ES-I3 (cell line): ENCODE results near the gene PORCN.

Experiments
- H3K36me3 ChIP-seq: 2 replicates; pipeline ENCODE4 v1.6.1; 2013; ENCODE audit warnings: mild to moderate bottlenecking, low read length, control low read depth, moderate library complexity; ENCODE audit not compliant: insufficient read depth
- H3K4me1 ChIP-seq: 2 replicates; pipeline ENCODE4 v1.6.1; 2013; ENCODE audit warnings: mild to moderate bottlenecking, control low read depth, low read length; ENCODE audit not compliant: insufficient read depth
- H3K9ac ChIP-seq: 2 replicates; pipeline ENCODE4 v1.6.1; 2013; ENCODE audit warnings: low read depth, mild to moderate bottlenecking, low read length, moderate library complexity
- H3K9me3 ChIP-seq: 2 replicates; pipeline ENCODE4 v1.6.1; 2013; ENCODE audit warnings: mild to moderate bottlenecking, low read length, moderate library complexity; ENCODE audit not compliant: control insufficient read depth, insufficient read depth

Gene PORCN

GRCh38 chrX:48472225-48472624 is 36.6 kb upstream of the PORCN start:
- Histone ChIP-seq H3K9ac (no peak overlapping the region), H3K9me3 (no peaks in the 10 kb centered on the region), H3K4me1 (peaks cover 19% of the 10 kb centered on the region), H3K36me3 (no peaks in the 10 kb centered on the region)

- H3K9me3 ChIP-seq = no peaks in the 10 kb centered on the region
- H3K4me1 ChIP-seq = peaks cover 19% of the 10 kb centered on the region
- H3K36me3 ChIP-seq = no peaks in the 10 kb centered on the region
- H3K9ac ChIP-seq = peak overlapping the region; percentile 29; the same call in 1 of the 2 replicates
Observed at GRCh38 chrX:48472851-48473703, 35.7 kb upstream of the PORCN start.

- Histone ChIP-seq H3K9ac (peak overlapping the region; percentile 29; the same call in 1 of the 2 replicates), H3K4me1 (peaks cover 19% of the 10 kb centered on the region), H3K36me3 (no peaks in the 10 kb centered on the region), H3K9me3 (no peaks in the 10 kb centered on the region)
Observed at GRCh38 chrX:48473704-48473990, 35.1 kb upstream of the PORCN start.

GRCh38 chrX:48474127-48474526 is 34.7 kb upstream of the PORCN start:
- peak overlapping the region; percentile 29; the same call in 1 of the 2 replicates for H3K9ac ChIP-seq
- H3K9me3 ChIP-seq = no peaks in the 10 kb centered on the region
- H3K4me1 ChIP-seq = peaks cover 19% of the 10 kb centered on the region
- H3K36me3 ChIP-seq = no peaks in the 10 kb centered on the region

GRCh38 chrX:48474581-48474980 is 34.2 kb upstream of the PORCN start:
- Histone ChIP-seq H3K36me3 (no peaks in the 10 kb centered on the region), H3K9me3 (no peaks in the 10 kb centered on the region), H3K4me1 (peaks cover 17% of the 10 kb centered on the region), H3K9ac (no peak overlapping the region)

GRCh38 chrX:48475296-48475695 is 33.5 kb upstream of the PORCN start:
- Histone ChIP-seq H3K4me1 (peaks cover 12% of the 10 kb centered on the region), H3K9ac (peak overlapping the region; percentile 76), H3K9me3 (no peaks in the 10 kb centered on the region), H3K36me3 (no peaks in the 10 kb centered on the region)

- peak within 1 kb of the TSS; percentile 76 for H3K9ac ChIP-seq
- no peaks in the 10 kb centered on the region; the same call in 1 of the 2 replicates for H3K36me3 ChIP-seq
- H3K9me3 ChIP-seq = no peaks in the 10 kb centered on the region
- peaks cover 12% of the 10 kb centered on the region for H3K4me1 ChIP-seq
Observed at GRCh38 chrX:48475774-48476577, 32.8 kb upstream of the PORCN start, which contains the start of gene FTSJ1. FTSJ1 (plus strand) TSS chrX:48476199; CDS start chrX:48478048, 1,849 bp downstream.

- H3K9me3 ChIP-seq = no peaks in the 10 kb centered on the region
- peaks cover 12% of the 10 kb centered on the region for H3K4me1 ChIP-seq
- H3K36me3 ChIP-seq = no peaks in the 10 kb centered on the region; the same call in 1 of the 2 replicates
- H3K9ac ChIP-seq = peak overlapping the region; percentile 76; the same call in 1 of the 2 replicates
Observed at GRCh38 chrX:48476919-48477318, 31.9 kb upstream of the PORCN start.

- Histone ChIP-seq H3K9me3 (no peaks in the 10 kb centered on the region), H3K9ac (no peak overlapping the region), H3K4me1 (peaks cover 2% of the 10 kb centered on the region; the same call in 1 of the 2 replicates), H3K36me3 (no peaks in the 10 kb centered on the region; the same call in 1 of the 2 replicates)
Observed at GRCh38 chrX:48477960-48478755, 30.6 kb upstream of the PORCN start.

GRCh38 chrX:48478806-48479205 is 30.0 kb upstream of the PORCN start:
- no peaks in the 10 kb centered on the region; the same call in 1 of the 2 replicates for H3K4me1 ChIP-seq
- H3K9ac ChIP-seq = no peak overlapping the region
- no peaks in the 10 kb centered on the region for H3K9me3 ChIP-seq
- no peaks in the 10 kb centered on the region; the same call in 1 of the 2 replicates for H3K36me3 ChIP-seq

GRCh38 chrX:48480142-48480541 is 28.6 kb upstream of the PORCN start:
- Histone ChIP-seq H3K36me3 (peaks cover under 1% of the 10 kb centered on the region; the same call in 1 of the 2 replicates), H3K9me3 (no peaks in the 10 kb centered on the region), H3K4me1 (no peaks in the 10 kb centered on the region)

GRCh38 chrX:48480583-48480982 is 28.2 kb upstream of the PORCN start:
- no peaks in the 10 kb centered on the region for H3K9me3 ChIP-seq
- H3K9ac ChIP-seq = no peak overlapping the region
- peaks cover 3% of the 10 kb centered on the region; the same call in 1 of the 2 replicates for H3K36me3 ChIP-seq
- no peaks in the 10 kb centered on the region for H3K4me1 ChIP-seq

More at GRCh38 chrX:48480142-48480541, 28.6 kb upstream of the PORCN start:
- H3K9ac ChIP-seq = no peak overlapping the region

GRCh38 chrX:48482526-48482925 is 26.3 kb upstream of the PORCN start:
- peaks cover 3% of the 10 kb centered on the region; the same call in 1 of the 2 replicates for H3K36me3 ChIP-seq
- H3K9me3 ChIP-seq = no peaks in the 10 kb centered on the region
- no peaks in the 10 kb centered on the region for H3K4me1 ChIP-seq

GRCh38 chrX:48487362-48487798 is 21.4 kb upstream of the PORCN start:
- Histone ChIP-seq H3K9ac (no peak overlapping the region), H3K4me1 (peaks cover 4% of the 10 kb centered on the region; the same call in 1 of the 2 replicates), H3K36me3 (peaks cover 3% of the 10 kb centered on the region; the same call in 1 of the 2 replicates), H3K9me3 (no peaks in the 10 kb centered on the region; the same call in 1 of the 2 replicates)

More at GRCh38 chrX:48482526-48482925, 26.3 kb upstream of the PORCN start:
- H3K9ac ChIP-seq = no peak overlapping the region
